BJ (cell line): ENCODE measurements around the gene HEPN1. TPM values are rescaled to one million over a fixed set of nuclear protein-coding genes. Genes with fewer than 3 reads are reported as not detected.

Experiments
- CTCF ChIA-PET: fragments of 350-600 bp; formaldehyde crosslinking; extraction: SDS; loops from one replicate; lab custom pipeline; 2021; ENCODE audit warnings: antibody characterized with exemption, inconsistent platforms; lab: Yijun Ruan, JAX
- POLR2A ChIA-PET: fragments of 300-600 bp; sonication (Branson Sonifier 250); formaldehyde crosslinking; extraction: SDS; loops from one replicate; lab custom pipeline; 2021; ENCODE audit warnings: antibody characterized with exemption; lab: Charles Lee
- DNase-seq: peaks from one replicate; pipeline ENCODE4 v3.0.0-alpha.2; 2011; ENCODE audit warnings: low read depth
- H3K27me3 ChIP-seq: 2 replicates; pipeline ENCODE4 v1.6.0; 2011; ENCODE audit warnings: low read length; ENCODE audit not compliant: control insufficient read depth, insufficient read depth
- H3K36me3 ChIP-seq: 2 replicates; pipeline ENCODE4 v1.5.1; 2011; ENCODE audit warnings: low read length; ENCODE audit not compliant: control insufficient read depth, insufficient read depth
- H3K4me3 ChIP-seq: 2 replicates; pipeline ENCODE4 v1.5.1; 2011; ENCODE audit warnings: low read depth, mild to moderate bottlenecking, control low read depth, low read length
- CTCF ChIP-seq: IDR thresholded peaks from 2 replicates; pipeline ENCODE4 v1.5.1; 2011; ENCODE audit warnings: low read depth, mild to moderate bottlenecking, control low read depth, inconsistent platforms, low read length, moderate library complexity; ENCODE audit not compliant: insufficient read depth
- polyA plus RNA-seq: library from polyadenylated mRNA; depleted of rRNA; stranded (reverse); fragments of >200 nt; gene quantifications from 2 replicates; pipeline ENCODE4 v1.2.3, GENCODE V29; 2011

The HEPN1 gene
- polyA plus RNA-seq, 1 experiment = not detected

- DNase-seq = no peak
- ChIA-PET POLR2A (interaction anchor here (0.6 kb wide), 2 partner anchors 60 to 1879 kb away, joined by 3 read pairs; no protein-coding TSS in a partner anchor), CTCF (interaction anchor here (0.7 to 2.0 kb wide), 13 partner anchors 9 to 410 kb away, joined by 3 to 6 read pairs (median 4); partner anchors contain the start of gene CCDC15)
- no peaks in the 10 kb centered on the region for H3K36me3 ChIP-seq
- no peak within 1 kb of the TSS for H3K4me3 ChIP-seq
- no peak for TF ChIP-seq CTCF
- no peaks in the 10 kb centered on the region for H3K27me3 ChIP-seq
Observed at GRCh38 chr11:124935548-124936514, 16.8 kb downstream of the HEPN1 start, which contains the start of gene HEPACAM. Gene HEPACAM, minus strand, starts transcription at chr11:124936047. Its CDS starts 41 bp downstream, at chr11:124936006.

- ChIA-PET POLR2A (no interaction called here), CTCF (interaction anchor here (1.1 to 2.0 kb wide), 2 partner anchors 61 to 71 kb away, joined by 3 to 5 read pairs; no protein-coding TSS in a partner anchor)
- Histone ChIP-seq H3K4me3 (no peak overlapping the region), H3K36me3 (no peaks in the 10 kb centered on the region), H3K27me3 (no peaks in the 10 kb centered on the region)
- no peak for DNase-seq
- TF ChIP-seq CTCF = no peak
Observed at GRCh38 chr11:124937336-124937935, 18.4 kb downstream of the HEPN1 start.

- Histone ChIP-seq H3K36me3 (no peaks in the 10 kb centered on the region), H3K27me3 (no peaks in the 10 kb centered on the region), H3K4me3 (no peak overlapping the region)
- POLR2A ChIA-PET = no interaction called here
- DNase-seq = no peak
- CTCF ChIA-PET = interaction anchor here (0.7 to 2.0 kb wide), 3 partner anchors 62 to 131 kb away, joined by 3 to 5 read pairs (median 3); no protein-coding TSS in a partner anchor
- TF ChIP-seq CTCF = no peak
Observed at GRCh38 chr11:124938206-124938765, 19.2 kb downstream of the HEPN1 start.

- POLR2A ChIA-PET = no interaction called here
- no peak for TF ChIP-seq CTCF
- H3K27me3 ChIP-seq = no peaks in the 10 kb centered on the region
- no peak for DNase-seq
- CTCF ChIA-PET = interaction anchor here (2.0 kb wide), 1 partner anchor 63 kb away, joined by 5 read pairs; no protein-coding TSS in a partner anchor
- no peak overlapping the region for H3K4me3 ChIP-seq
- no peaks in the 10 kb centered on the region for H3K36me3 ChIP-seq
Observed at GRCh38 chr11:124938970-124939369, 19.9 kb downstream of the HEPN1 start.

GRCh38 chr11:124941703-124942102 is 22.7 kb downstream of the HEPN1 start:
- Histone ChIP-seq H3K4me3 (no peak overlapping the region), H3K27me3 (no peaks in the 10 kb centered on the region), H3K36me3 (no peaks in the 10 kb centered on the region)
- no peak for TF ChIP-seq CTCF
- no peak for DNase-seq
- ChIA-PET CTCF (interaction anchor here (1.1 to 1.9 kb wide), 6 partner anchors 11 to 404 kb away, joined by 3 to 9 read pairs (median 3); partner anchors contain the start of gene CCDC15), POLR2A (no interaction called here)
